Measurements from ENCODE around the gene NDRG3.
A peak's percentile ranks its signal among the peaks of the same experiment; 100 is the strongest.
"Not testable (repeated sequence)": the region's sequence is repeated elsewhere in the genome, so short reads cannot be mapped to it uniquely, and the experiment has no call there.

Gene NDRG3

DNA sequence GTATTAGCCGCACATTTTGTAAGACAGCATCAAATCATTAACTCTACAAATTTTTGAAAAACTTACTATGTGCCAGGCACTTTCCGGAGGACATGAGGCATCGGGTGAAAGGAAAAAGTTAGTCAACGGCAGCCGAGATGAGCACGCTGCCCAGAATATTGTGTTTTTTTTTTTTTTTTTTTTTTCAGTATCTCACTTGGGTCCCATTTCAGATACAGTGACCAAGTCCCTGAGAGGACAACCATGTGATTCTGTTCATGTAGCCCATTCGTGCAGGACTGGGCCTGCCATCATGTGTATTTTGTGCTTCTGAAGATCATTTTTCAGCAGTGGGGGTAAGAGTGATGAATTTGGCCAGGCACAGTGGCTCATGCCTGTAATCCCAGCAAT, 101.2 kb downstream of the NDRG3 start:
- peak; percentile 23 to 51 (median 38) for DNase-seq (ENCODE audit: low read depth in 3 of 3)

DNA sequence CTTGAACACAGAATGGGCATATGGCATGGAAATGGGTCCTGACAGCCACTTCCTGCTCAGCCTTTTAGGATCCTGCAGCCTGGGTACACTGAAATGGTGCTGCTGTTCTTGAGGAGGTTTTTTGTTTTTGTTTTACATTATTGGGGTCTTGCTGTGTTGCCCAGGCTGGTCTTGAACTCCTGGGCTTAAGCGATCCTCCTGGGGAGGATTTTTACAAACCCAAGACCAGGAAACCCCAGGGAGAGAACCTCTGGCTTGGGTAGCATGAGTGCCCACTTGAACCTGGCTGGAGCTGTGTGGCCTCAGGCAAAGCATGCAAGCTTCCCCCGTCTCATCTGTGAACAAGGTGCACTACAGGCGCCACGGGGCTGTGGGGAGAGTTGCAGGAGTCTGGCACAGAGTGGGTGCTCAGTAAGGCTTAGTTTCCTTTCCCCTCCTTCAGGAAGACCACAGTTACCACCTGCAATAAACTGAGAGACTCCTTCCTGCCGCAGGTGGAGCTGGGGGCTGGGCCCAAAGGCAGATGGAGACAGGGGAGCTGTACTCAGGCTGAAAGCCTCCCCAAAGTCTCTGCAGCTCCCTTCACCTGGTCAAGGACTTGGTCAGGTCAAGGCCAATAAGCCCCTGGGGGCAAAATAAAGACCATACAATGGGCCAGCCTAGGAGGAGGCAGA, 101.7 kb downstream of the NDRG3 start:
- DNase-seq (ENCODE audit: low read depth in 3 of 3): peak; percentile 32 to 44 (median 40)

DNA sequence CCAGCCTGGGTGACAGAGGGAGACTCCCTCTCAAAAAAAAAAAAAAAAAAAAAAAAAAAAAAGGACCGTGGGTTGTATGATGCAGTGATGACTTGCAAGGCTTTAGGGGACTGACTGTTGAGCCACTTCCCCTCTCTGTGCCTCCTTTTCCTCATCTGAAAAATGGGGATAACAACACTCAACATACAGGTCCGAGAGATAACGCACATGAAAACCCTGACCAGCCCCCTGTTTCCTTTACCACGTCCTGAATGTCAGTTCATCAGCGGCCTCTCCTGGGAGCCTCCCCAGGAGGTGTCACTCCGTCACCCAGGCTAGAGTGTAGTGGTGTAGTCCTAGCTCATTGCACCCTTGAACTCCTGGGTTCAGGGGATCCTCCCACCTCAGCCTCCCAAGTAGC, 103.8 kb downstream of the NDRG3 start:
- no peak for DNase-seq (ENCODE audit: low read depth in 3 of 3)

DNA sequence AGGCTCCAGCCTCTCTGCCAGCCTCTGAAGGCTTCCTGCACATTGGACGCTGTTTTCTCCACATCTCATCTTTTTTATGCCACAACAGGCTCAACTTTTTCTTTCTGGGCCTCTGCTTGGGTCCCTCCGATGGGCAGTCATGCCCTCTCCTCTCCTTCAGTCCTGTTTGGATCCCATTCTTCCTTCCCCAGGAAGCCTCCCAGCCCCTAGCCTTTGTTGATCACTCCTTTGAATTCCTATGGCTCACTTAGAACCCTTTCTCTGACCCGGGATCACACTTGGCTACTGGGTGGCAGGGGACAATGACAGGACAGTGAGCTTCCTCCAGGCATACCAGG, 104.4 kb downstream of the NDRG3 start:
- DNase-seq (ENCODE audit: low read depth in 3 of 3): no peak

DNA sequence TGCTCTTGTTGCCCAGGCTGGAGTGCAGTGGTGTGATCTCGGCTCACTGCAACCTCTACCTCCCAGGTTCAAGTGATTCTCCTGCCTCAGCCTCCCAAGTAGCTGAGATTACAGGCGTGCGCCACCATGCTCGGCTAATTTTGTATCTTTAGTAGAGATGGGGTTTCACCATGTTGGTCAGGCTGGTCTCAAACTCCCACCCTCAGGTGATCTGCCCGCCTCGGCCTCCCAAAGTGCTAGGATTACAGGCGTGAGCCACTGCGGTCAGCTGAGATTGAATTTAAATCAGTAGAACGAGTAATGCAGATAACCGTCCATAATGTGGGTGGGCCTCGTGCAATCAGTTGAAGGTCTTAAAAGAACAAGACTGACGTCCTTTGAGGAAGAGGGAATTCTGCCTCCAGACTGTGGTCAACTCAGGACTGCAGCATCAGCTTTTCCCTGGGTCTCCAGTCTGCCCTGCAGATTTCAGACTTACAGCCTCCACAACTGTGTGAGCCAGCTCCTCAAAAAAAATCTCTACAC, 107.0 kb downstream of the NDRG3 start:
- DNase-seq (ENCODE audit: low read depth in 3 of 3): not testable (repeated sequence)

DNA sequence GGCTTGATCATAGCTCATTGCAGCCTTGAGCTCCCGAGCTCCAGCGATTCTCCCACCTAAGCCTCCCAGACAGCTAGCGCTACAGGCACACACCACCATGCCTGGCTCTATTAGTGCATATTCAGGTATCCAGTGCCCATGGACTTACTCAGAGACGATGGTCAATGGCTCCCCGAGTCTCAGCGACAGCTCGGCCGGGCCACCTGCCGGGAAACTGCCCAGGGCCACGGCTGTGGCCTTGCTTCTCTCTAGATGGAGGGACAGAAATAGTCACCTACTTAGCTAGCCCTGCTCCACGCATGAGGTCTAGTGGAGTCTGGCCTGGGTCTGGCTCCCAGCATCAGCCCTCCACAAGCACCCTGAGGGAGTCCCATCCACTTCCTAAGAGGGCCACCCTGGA, 111.5 kb downstream of the NDRG3 start:
- no peak for DNase-seq (ENCODE audit: low read depth in 3 of 3)

DNA sequence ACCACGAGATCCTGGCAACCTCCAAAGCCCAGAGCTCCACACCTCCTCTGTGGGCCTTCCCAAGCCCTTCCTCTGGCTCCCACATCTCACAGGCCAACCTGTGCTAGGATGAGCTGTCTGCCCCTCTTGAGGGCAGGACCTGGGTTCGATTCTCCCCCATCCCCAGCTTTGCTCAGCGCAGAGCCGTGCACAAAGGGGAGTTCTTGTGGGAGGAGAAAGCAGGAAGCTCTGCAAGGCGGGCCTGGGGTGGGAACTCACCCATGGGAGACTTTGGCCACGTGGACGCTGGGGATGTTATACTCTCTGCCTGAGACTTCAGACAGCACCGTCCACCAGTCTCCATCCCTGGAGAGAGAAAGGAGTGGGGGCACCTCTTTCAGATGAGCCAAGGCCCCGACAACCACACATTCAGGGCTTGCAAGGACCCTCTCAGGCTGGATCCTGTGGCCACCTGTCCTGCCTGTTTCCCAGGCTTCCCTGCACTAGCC, 112.6 kb downstream of the NDRG3 start:
- DNase-seq (ENCODE audit: low read depth in 3 of 3): no peak

DNA sequence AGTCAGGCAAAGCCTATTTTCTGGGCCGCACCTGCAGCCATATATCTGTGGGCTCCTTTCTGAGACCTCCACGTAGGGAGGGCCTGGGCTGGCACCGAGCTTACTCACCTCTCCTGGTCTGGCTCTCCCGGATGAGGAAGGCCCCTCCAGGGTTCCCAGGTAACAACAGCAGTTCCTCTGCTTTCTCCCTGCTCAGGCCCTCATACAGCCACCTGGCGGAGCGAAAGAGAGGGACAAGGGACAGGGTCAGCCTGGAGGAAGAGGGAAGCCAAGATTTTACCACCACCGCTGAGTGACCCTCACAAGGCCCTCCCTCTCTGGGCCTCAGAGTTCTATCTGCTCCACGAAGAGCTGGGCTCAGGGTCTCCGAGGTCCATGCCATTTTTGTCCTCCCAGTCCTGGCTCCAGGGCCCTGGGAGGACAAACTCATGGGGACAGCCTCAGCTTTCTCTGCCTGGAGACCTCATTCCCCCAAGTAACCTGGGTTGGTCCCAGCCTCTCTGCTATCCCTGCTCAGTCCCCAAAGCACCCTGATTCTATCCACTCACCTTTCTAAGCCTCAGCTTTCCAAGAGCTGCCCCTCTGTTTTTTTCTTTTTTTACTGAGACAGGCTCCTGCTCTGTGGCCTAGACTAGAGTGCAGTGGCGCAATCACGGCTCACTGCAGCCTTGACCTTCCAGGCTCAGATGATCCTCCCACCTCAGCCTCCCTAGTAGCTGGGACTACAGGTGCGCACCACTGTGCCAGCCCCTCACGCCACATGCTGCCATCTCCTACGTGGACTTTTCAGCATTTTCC, 113.2 kb downstream of the NDRG3 start:
- DNase-seq (ENCODE audit: low read depth in 3 of 3): no peak

DNA sequence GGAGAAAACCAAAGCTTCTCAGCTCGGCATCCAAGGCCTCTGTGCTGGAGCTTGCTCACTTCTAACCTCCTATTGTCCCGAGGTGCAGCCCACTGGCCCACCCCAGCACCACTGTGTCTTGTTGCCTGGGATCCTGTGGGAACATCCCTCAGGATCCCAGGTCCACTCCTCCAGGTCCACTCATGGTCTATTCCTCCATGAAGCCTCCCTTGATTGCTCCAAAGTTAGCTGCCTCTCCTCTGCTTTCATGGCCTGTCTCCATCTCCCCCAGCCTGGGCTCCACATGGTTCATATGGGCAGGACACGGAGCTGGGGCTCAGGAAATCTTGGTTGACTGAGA, 113.8 kb downstream of the NDRG3 start:
- no peak for DNase-seq (ENCODE audit: low read depth in 3 of 3)

DNA sequence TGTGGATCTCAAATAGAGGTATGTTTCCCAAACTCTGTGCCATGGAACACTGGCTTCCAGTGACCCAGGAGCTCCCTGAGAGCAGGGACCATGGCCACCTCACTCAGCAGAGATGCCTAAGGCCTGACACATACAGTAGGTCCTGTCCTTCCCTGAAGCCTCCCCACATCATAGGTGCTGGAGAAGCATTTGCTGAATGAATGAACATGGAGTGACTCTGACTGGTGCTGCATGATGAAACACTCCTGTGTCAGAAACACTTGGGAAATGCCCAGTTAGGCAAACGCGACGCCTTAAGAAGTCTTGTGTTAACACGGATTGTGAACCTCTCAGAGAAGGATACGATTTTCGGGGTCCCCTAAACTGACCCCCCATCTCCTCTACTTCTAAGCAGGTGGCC, 114.2 kb downstream of the NDRG3 start:
- DNase-seq (ENCODE audit: low read depth in 3 of 3): no peak

DNA sequence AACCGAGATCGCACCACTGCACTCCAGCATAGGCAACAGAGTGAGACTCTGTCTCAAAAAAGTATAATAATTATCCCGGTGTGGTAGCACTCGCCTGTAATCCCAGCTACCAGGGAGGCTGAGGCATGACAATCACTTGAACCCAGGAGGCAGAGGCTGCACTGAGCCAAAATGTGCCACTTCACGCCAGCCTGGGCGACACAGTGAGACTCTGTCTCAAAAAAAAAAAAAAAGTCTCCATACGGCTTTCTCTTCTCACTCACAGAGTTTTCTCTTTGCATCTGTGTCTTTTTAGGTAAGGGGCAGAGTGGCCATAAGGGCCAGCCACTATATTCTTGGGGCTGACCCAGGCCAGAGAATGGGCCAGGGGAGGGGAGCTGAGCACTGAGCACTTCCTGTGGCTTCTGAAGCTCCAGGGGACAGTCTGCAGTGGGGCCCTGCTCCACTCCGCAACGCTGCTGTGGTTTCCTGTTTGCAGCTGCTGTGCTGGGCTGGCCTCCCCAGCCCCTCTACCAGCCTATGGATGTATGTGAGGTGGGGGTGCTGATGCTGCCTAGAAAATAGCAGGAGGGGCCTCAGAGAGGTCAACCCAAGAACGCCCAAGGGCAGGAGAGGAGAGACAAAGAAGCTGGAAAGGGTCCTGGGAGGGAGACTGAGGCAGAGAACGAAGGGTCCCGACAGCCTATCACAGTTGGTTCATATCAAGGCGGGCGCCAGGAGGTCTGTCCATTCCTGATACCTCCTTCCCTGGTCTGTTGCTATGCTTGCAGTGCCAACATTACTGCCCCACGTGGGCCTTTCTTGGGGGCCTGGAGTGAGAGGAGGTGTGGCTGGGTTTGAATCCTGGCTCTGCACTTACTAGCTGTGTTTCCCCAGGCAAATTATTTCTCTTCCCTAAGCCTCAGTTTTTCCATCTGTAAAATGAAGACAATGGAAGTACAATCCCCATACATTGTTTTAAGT, 115.9 kb downstream of the NDRG3 start:
- DNase-seq (ENCODE audit: low read depth in 3 of 3): no peak

DNA sequence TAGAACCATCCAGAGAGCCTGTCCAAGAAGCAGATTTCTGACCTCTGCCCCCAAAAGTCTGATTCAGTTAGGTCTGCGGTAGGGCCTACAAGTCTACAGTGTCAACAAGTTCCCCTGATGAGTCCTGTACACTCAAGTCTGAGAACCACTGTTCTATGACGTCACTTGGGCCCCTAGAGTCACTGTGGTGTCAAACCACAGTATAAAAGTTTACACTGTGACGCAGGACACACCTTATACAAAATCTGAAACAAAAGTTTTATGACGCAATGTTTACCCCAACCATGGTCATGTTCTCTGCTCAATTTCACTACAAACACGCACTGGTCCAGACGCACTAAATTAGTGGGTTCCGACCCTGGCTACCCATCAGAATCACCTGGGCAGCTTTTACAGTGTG, 117.8 kb downstream of the NDRG3 start:
- DNase-seq (ENCODE audit: low read depth in 3 of 3): no peak

DNA sequence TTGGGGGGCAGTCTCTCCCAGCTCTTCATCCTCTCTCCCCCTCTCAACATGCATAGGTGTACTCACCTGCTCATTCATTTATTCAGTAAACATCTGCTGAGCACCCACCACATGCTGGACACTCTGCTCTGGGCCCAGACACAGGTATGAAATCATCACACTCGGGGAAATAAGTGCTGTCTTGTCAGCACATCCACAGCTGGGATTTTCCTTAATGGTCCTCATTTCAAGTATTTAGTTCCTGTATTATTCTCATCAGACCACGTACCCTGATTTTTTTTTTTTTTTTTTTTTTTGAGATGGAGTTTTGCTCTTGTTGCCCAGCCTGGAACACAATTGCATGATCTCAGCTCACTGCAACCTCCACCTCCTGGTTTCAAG, 121.0 kb downstream of the NDRG3 start:
- no peak for DNase-seq (ENCODE audit: low read depth in 3 of 3)

DNA sequence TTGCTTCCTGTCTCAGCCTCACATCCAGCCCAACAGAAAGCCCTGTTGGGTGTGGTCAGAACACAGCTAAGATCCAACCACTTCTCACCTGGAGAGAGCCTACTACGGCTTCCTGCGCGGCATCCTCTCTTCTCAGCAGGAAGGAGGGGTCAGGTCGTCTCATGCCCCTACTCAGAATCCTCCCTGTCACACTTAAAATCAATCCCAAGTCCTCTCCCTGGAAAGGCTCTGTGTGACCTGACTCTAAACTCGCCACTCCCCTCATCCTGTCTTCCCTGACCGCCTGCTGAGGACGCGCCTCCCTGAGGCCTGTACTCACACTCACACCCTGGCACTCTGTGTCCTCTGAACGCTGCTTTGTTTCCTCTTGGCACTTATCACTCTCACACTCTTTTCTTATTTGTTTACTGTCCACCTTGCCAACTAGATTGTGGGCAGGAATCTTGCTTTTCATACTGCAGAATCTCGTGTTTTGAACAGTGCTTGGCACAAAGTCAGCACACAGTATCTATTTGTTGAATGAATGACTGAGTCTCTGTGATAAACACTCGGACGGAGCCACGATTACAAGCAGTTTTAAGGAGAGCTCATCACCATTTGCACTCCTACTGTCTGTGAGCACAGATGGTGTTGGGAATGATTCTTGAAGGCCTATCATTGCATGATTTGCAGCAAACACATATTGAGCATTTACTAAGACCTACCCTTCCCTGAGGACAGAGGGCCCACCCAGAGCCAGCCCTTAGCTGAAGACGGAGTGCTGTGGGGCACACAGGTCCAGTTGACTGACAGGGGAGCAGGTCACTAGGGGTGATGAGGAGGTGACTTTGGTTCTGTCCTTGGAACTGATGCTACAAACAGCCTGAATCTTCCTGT, 121.6 kb downstream of the NDRG3 start:
- DNase-seq (ENCODE audit: low read depth in 3 of 3): no peak

DNA sequence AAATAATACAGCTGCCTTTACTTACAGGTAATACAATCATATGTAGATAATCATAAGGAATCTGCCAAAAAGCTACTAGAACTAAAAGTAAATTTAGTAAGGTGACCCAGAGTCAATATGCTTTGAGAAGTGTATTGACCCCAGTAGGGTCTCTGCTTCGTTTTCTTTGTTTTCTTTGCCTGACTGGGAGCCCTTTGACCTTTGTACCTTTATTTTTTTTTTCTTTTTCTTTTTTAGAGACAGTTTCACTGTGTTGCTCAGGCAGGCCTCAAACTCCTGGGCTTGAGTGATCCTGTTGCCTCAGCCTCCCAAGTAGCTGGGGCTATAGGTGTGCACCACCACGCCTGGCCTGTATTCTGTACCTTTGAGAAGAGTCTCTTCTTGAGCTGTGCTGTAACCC, 122.4 kb downstream of the NDRG3 start:
- DNase-seq (ENCODE audit: low read depth in 3 of 3): no peak

DNA sequence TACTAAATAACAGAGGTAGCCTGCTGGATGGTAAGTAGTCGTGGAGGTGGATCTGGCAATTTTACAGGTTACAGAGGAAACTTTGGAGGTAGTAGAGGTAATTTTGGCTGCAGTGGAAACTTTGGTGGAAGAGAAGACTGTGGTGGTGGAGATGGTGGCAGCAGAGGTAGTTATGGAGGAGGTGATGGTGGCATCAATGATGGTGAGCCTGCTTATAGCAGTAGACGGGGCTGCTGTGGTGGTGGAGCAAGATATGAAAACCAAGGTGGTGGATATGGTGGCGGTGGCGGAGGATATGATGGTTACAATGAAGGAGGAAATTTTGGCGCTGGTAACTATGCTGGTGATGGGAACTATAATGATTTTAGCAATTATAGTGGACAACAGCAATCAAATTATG, 125.0 kb downstream of the NDRG3 start:
- DNase-seq (ENCODE audit: low read depth in 3 of 3): no peak

DNA sequence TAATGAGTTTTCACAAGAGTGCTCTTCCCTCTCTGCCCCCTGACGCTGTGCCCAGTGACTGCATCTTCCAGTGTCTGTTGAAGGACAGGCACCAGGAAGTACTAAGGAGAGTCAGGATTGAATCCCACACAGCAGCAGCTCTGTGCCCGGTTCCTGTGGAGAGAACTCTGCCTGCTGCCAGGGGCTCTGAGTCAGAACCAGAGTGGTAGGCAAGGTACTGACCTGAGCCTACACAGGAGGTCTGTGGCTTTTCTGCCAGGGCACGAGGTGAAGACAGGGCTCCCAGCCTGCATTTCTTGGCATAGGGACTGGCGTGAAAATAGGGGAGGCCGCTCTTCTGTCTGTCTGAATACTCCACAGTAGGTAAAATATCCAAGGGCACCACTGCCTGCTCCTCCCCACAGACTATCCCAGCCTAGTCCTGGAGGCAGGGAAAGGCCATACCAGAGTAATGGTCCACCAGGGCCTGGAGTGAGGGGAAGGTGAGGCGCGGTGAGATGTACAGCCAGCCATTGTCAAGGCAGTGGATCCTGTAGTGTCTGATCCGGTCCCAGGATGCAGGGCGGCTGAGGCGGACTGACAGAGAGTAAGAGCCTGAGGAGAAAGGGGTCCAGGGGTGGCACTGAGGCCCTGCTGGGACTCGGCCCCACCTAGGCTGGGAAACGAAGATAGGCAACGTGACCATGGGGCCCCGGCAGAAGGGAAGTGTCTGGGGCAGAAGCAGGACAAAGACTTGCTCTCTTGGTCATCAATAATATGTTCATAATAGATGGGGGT, 130.9 kb downstream of the NDRG3 start:
- no peak for DNase-seq (ENCODE audit: low read depth in 3 of 3)

DNA sequence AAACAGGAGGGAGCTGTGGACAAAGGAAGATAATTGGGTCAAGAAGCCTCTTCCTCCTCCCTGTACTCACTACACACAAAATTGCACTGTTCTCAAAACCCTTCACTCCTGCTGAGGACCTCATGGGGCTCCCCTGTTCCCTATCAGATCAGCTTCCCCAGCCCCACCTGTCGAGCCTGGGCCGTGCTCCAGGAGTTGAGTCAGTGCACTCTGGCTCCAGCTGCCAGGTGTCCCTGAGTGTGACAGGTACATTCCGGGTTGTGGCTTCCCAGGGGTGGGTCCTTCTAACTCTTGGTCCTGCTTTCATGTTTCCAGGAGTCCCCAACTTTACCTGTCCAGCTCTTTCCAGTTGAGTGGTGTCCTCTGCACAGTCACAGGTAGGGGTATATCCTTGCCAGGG, 131.9 kb downstream of the NDRG3 start:
- DNase-seq (ENCODE audit: low read depth in 3 of 3): no peak

DNA sequence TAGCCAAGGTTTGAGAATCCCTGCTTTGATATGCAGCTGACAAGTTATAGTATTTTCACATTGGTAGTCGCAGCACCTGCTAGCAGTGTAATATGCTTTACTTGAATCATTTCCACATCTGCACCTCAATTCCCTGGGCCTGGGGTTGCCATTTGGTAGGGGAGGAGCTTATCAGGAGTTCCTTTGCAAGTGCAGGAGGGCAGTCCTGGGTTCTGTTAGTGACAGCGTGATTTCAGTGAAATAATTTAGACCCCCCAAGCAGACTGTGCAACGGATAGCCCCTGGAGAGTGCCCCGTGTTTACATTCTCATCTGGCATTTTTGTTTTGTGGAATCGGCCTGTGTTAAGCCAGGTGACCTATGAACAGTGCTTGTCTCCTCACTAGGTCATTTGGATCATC, 134.3 kb downstream of the NDRG3 start:
- no peak for DNase-seq (ENCODE audit: low read depth in 3 of 3)

DNA sequence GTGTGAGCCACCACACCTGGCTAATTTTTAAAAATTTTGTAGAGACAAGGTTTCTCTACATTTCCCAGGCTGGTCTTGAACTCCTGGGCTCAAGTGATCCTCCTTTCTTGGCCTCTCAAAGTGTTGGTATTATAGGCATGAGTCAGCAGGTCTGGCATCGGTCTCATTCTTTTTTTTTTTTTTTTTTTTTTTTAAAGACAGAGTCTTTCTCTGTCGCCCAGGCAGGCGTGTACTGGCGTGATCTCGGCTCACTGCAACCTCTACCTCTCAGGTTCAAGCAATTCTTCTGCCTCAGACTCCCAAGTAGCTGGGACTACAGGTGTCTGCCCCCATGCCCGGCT, 137.5 kb downstream of the NDRG3 start:
- not testable (repeated sequence) for DNase-seq (ENCODE audit: low read depth in 3 of 3)

All from stimulated activated CD4-positive, alpha-beta T cell treated with anti-CD3 and anti-CD28 coated beads, TNF-alpha, amount 100 ng/mL, for 4 hours (primary cell).